Measurements from ENCODE around the gene FZR1.
"Not testable (repeated sequence)": the region's sequence is repeated elsewhere in the genome, so short reads cannot be mapped to it uniquely, and the experiment has no call there.

The FZR1 gene

GRCh38 chr19:3576696-3577443 is 70.8 kb downstream of the FZR1 start:
- DNase-seq: no peak

GRCh38 chr19:3577723-3578344 is 71.7 kb downstream of the FZR1 start:
- DNase-seq: no peak

- DNase-seq: no peak
These were observed 72.3 kb downstream of the FZR1 start for GRCh38 chr19:3578390-3578789.

- DNase-seq: no peak
These were observed 74.2 kb downstream of the FZR1 start for GRCh38 chr19:3580156-3580934.

- not testable (repeated sequence) for DNase-seq
These were observed 75.7 kb downstream of the FZR1 start for GRCh38 chr19:3581792-3582191.

GRCh38 chr19:3584036-3584802 is 78.1 kb downstream of the FZR1 start:
- DNase-seq: not testable (repeated sequence)

- DNase-seq: no peak
These were observed 79.4 kb downstream of the FZR1 start, which contains the start of gene GIPC3 for GRCh38 chr19:3585301-3586126. TSS of gene GIPC3 (plus strand) at chr19:3585478. CDS start at chr19:3585598, 120 bp downstream.

GRCh38 chr19:3586127-3586626 is 80.1 kb downstream of the FZR1 start:
- no peak for DNase-seq

- no peak for DNase-seq
These were observed 80.7 kb downstream of the FZR1 start for GRCh38 chr19:3586707-3587346.
